WERI-Rb-1 (cell line): Measurements from ENCODE around the gene PRM1.

Source experiments
- DNase-seq: peaks from one replicate; pipeline ENCODE4 v3.0.0-alpha.2; 2020
- H3K27ac ChIP-seq: fragments of 250-450 bp; sonication (Bioruptor Pico); 2 replicates; pipeline ENCODE4 v1.5.1; 2020; ENCODE audit warnings: mild to moderate bottlenecking, moderate library complexity
- H3K27me3 ChIP-seq: fragments of 250-450 bp; sonication (Bioruptor Pico); 2 replicates; pipeline ENCODE4 v1.5.1; 2021; ENCODE audit warnings: mild to moderate bottlenecking, low read depth, moderate library complexity; ENCODE audit not compliant: insufficient read depth, severe bottlenecking
- H3K36me3 ChIP-seq: fragments of 250-450 bp; sonication (Bioruptor Pico); 2 replicates; pipeline ENCODE4 v1.5.1; 2020; ENCODE audit warnings: mild to moderate bottlenecking, moderate library complexity
- H3K4me3 ChIP-seq: 2 replicates; pipeline ENCODE4 v1.5.1; 2011; ENCODE audit warnings: low read depth, mild to moderate bottlenecking, control low read depth, low read length
- H3K9me3 ChIP-seq: fragments of 250-450 bp; sonication (Bioruptor Pico); 2 replicates; pipeline ENCODE4 v1.5.1; 2021; ENCODE audit warnings: mild to moderate bottlenecking, moderate library complexity; ENCODE audit not compliant: severe bottlenecking
- TF ChIP-seq, protein P1 (sequence below): IDR thresholded peaks from 2 replicates; pipeline ENCODE4 v1.5.1; 2011; ENCODE audit warnings: low read depth, mild to moderate bottlenecking, control low read depth, inconsistent platforms, low read length

PRM1 gene

DNA sequence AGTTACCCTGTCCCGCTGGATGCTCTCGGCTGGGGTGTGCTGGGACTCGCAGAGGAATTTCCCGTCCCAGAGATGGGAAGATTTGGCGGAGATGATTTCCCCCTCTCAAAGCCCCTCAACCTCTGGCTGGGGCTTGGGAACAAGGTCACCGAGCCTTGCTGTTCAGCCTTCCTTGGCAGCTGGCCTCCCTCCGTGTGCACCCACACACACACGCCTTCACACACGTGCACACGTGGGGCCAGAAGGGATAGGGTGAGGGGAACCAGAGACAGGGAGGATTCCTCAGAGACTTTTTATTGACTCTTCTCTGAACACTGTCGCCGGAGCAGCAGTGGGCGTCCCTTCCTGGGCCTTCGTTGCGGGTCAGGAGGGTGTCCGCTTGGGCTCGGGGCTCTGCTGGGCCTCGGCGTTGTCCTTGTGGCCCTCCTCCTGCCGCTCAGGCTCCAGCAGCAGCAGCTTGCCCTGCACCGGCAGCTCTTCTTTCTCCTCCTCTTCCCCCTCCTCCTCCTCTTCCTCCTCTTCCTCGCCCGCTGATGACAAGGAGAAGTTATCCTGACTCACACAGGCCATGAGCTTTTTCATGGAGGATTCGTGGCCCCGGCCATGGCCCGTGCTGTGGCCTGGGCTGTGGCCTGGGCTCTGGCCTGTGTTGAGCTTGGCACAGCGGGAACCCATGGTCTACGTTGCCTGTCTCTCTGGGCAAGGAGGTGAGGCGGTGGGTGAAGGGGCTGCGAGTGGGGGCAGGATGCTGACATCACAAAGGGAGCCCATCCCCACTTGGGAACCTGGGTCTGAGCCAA, 8.0 kb downstream of the PRM1 start, which contains the start of gene PRM3:
Gene PRM3 (minus strand): TSS at position 709 of the 800 bp plus-strand sequence. CDS start 34 bp downstream, at position 675.
- no peak within 1 kb of the TSS for H3K4me3 ChIP-seq
- H3K27ac ChIP-seq = no peak within 1 kb of the TSS
- no peak for DNase-seq
- H3K27me3 ChIP-seq = no peaks in the 10 kb centered on the region
- no peaks in the 10 kb centered on the region for H3K9me3 ChIP-seq
- H3K36me3 ChIP-seq = no peaks in the 10 kb centered on the region
- TF ChIP-seq, protein P1, sequence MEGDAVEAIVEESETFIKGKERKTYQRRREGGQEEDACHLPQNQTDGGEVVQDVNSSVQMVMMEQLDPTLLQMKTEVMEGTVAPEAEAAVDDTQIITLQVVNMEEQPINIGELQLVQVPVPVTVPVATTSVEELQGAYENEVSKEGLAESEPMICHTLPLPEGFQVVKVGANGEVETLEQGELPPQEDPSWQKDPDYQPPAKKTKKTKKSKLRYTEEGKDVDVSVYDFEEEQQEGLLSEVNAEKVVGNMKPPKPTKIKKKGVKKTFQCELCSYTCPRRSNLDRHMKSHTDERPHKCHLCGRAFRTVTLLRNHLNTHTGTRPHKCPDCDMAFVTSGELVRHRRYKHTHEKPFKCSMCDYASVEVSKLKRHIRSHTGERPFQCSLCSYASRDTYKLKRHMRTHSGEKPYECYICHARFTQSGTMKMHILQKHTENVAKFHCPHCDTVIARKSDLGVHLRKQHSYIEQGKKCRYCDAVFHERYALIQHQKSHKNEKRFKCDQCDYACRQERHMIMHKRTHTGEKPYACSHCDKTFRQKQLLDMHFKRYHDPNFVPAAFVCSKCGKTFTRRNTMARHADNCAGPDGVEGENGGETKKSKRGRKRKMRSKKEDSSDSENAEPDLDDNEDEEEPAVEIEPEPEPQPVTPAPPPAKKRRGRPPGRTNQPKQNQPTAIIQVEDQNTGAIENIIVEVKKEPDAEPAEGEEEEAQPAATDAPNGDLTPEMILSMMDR = no peak

DNA sequence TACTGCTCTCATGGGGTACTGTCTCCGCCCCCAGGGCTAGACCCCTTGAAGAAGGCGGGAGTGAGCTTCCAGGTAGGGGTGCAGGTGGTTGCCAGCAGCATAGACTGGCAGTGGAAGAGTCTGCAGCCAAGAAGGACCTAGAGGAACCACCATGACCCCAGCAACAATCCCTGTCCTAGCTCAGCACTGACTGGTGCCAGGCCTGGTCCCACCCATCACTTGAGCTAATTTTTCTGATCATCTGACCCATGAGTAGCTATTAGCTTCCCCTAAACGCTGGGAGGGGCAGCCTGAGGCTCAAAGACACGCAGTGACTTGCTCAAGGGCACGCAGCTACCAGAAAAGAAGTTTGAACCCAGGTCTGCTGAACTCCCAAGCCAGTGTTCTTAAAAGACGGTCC, 8.6 kb downstream of the PRM1 start:
- no peak overlapping the region for H3K27ac ChIP-seq
- DNase-seq = no peak
- TF ChIP-seq, protein P1 = no peak
- H3K4me3 ChIP-seq = no peak overlapping the region
- H3K27me3 ChIP-seq = no peaks in the 10 kb centered on the region
- H3K9me3 ChIP-seq = no peaks in the 10 kb centered on the region
- no peaks in the 10 kb centered on the region for H3K36me3 ChIP-seq

DNA sequence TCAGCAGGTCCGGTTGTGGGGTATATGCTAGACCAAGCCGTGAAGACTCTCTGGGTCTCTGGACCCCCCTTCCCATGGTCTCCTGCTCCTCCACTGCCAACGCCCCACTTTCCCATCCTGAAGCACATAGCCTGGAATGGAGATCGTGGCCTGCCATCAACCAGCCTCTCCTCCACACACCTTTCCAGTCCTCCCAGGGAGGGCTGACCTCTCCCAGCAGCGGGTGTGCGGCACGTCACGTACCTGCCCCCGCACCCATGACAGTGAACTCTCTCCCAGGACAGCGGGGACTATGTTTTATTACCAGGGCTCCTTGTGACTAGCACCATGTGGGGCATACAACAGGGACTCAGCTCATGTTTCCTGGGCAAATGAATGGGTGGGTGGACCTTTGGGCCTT, 9.5 kb downstream of the PRM1 start:
- H3K4me3 ChIP-seq = no peak overlapping the region
- DNase-seq = no peak
- no peaks in the 10 kb centered on the region for H3K27me3 ChIP-seq
- TF ChIP-seq, protein P1 = no peak
- no peaks in the 10 kb centered on the region for H3K9me3 ChIP-seq
- H3K27ac ChIP-seq = no peak overlapping the region
- no peaks in the 10 kb centered on the region for H3K36me3 ChIP-seq

DNA sequence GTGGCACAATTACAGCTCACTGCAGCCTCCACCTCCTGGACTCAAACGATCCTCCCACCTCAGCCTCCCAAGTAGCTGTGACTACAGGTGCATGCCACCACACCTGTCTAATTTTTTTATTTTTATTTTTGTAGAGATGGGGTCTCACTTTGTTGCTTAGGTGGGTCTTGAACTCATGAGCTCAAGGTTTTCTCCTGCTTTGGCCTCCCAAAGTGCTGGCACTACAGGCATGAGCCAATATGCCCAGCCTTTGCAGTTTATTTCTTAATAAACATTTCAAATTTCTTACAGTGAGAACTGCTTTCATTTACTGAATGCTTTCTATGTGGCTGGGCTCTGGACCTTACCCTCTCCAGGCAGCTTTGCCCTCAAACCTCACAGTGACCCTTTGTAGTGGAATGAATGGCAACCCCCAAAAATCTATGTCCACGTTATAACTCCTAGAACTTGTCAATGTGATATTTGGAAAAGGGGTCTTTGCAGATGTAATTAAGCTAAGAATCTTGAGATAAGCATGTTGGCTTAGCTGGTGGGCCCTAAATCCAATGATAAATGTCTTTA, 10.4 kb downstream of the PRM1 start:
- Histone ChIP-seq H3K9me3 (no peaks in the 10 kb centered on the region), H3K4me3 (no peak overlapping the region), H3K27ac (no peak overlapping the region), H3K27me3 (no peaks in the 10 kb centered on the region), H3K36me3 (no peaks in the 10 kb centered on the region)
- TF ChIP-seq, protein P1 = no peak
- no peak for DNase-seq

GRCh38 chr16:11268921-11269375, 12.2 kb downstream of the PRM1 start, which contains the start of gene TNP2:
TSS of gene TNP2 (minus strand) at chr16:11269325. CDS start at chr16:11269262, 63 bp downstream.
- Histone ChIP-seq H3K9me3 (no peaks in the 10 kb centered on the region), H3K36me3 (no peaks in the 10 kb centered on the region), H3K27me3 (no peaks in the 10 kb centered on the region), H3K27ac (no peak within 1 kb of the TSS), H3K4me3 (no peak within 1 kb of the TSS)
- DNase-seq = no peak
- TF ChIP-seq, protein P1 = no peak
